ENCODE measurements around the gene TNFRSF1B.

The TNFRSF1B gene

GRCh38 chr1:12229835-12230548 lies 63.2 kb downstream of the TNFRSF1B start, which contains the start of gene VPS13D:
TSS of gene VPS13D (plus strand) at chr1:12230030. CDS start at chr1:12234267, 4,237 bp downstream.
- H3K9me3 ChIP-seq (ENCODE audit: control insufficient read depth, insufficient read depth, low read length), result no peaks in the 10 kb centered on the region
- H3K9ac ChIP-seq (ENCODE audit: low read depth, low read length), result peak within 1 kb of the TSS; percentile 24
- peaks cover 4% of the 10 kb centered on the region for H3K4me1 ChIP-seq (ENCODE audit: control insufficient read depth, insufficient read depth, low read length)

GRCh38 chr1:12230549-12231275 lies 63.9 kb downstream of the TNFRSF1B start:
- Histone ChIP-seq H3K36me3 (ENCODE audit: control insufficient read depth, insufficient read depth, low read length) (no peaks in the 10 kb centered on the region), H3K4me3 (ENCODE audit: low read depth, low read length) (peak overlapping the region; percentile 85), H3K9ac (ENCODE audit: low read depth, low read length) (peak overlapping the region; percentile 24), H3K4me1 (ENCODE audit: control insufficient read depth, insufficient read depth, low read length) (peaks cover 4% of the 10 kb centered on the region), H3K27me3 (ENCODE audit: control insufficient read depth, insufficient read depth, low read length) (no peaks in the 10 kb centered on the region), H3K9me3 (ENCODE audit: control insufficient read depth, insufficient read depth, low read length) (no peaks in the 10 kb centered on the region)

More at GRCh38 chr1:12229835-12230548, 63.2 kb downstream of the TNFRSF1B start, which contains the start of gene VPS13D:
- Histone ChIP-seq H3K27me3 (ENCODE audit: control insufficient read depth, insufficient read depth, low read length) (no peaks in the 10 kb centered on the region), H3K36me3 (ENCODE audit: control insufficient read depth, insufficient read depth, low read length) (no peaks in the 10 kb centered on the region), H3K4me3 (ENCODE audit: low read depth, low read length) (peak within 1 kb of the TSS; percentile 85)

- peak overlapping the region; percentile 85 for H3K4me3 ChIP-seq (ENCODE audit: low read depth, low read length)
- peaks cover 4% of the 10 kb centered on the region for H3K4me1 ChIP-seq (ENCODE audit: control insufficient read depth, insufficient read depth, low read length)
- H3K36me3 ChIP-seq (ENCODE audit: control insufficient read depth, insufficient read depth, low read length), result no peaks in the 10 kb centered on the region
- H3K27me3 ChIP-seq (ENCODE audit: control insufficient read depth, insufficient read depth, low read length), result no peaks in the 10 kb centered on the region
- H3K9me3 ChIP-seq (ENCODE audit: control insufficient read depth, insufficient read depth, low read length), result no peaks in the 10 kb centered on the region
- peak overlapping the region; percentile 24 for H3K9ac ChIP-seq (ENCODE audit: low read depth, low read length)
These were observed 64.4 kb downstream of the TNFRSF1B start for GRCh38 chr1:12231276-12231595.

- Histone ChIP-seq H3K27me3 (ENCODE audit: control insufficient read depth, insufficient read depth, low read length) (no peaks in the 10 kb centered on the region), H3K4me1 (ENCODE audit: control insufficient read depth, insufficient read depth, low read length) (peaks cover 4% of the 10 kb centered on the region), H3K36me3 (ENCODE audit: control insufficient read depth, insufficient read depth, low read length) (no peaks in the 10 kb centered on the region), H3K9ac (ENCODE audit: low read depth, low read length) (no peak overlapping the region), H3K9me3 (ENCODE audit: control insufficient read depth, insufficient read depth, low read length) (no peaks in the 10 kb centered on the region), H3K4me3 (ENCODE audit: low read depth, low read length) (no peak overlapping the region)
These were observed 65.4 kb downstream of the TNFRSF1B start for GRCh38 chr1:12232221-12232620.

- H3K4me3 ChIP-seq (ENCODE audit: low read depth, low read length), result no peak overlapping the region
- H3K27me3 ChIP-seq (ENCODE audit: control insufficient read depth, insufficient read depth, low read length), result no peaks in the 10 kb centered on the region
- H3K9ac ChIP-seq (ENCODE audit: low read depth, low read length), result no peak overlapping the region
- peaks cover 25% of the 10 kb centered on the region for H3K4me1 ChIP-seq (ENCODE audit: control insufficient read depth, insufficient read depth, low read length)
- H3K36me3 ChIP-seq (ENCODE audit: control insufficient read depth, insufficient read depth, low read length), result peaks cover 10% of the 10 kb centered on the region
- no peaks in the 10 kb centered on the region for H3K9me3 ChIP-seq (ENCODE audit: control insufficient read depth, insufficient read depth, low read length)
These were observed 77.3 kb downstream of the TNFRSF1B start for GRCh38 chr1:12244078-12244477.

- H3K9me3 ChIP-seq (ENCODE audit: control insufficient read depth, insufficient read depth, low read length), result no peaks in the 10 kb centered on the region
- H3K36me3 ChIP-seq (ENCODE audit: control insufficient read depth, insufficient read depth, low read length), result peaks cover 12% of the 10 kb centered on the region
- no peak overlapping the region for H3K9ac ChIP-seq (ENCODE audit: low read depth, low read length)
- peaks cover 30% of the 10 kb centered on the region for H3K4me1 ChIP-seq (ENCODE audit: control insufficient read depth, insufficient read depth, low read length)
- no peak overlapping the region for H3K4me3 ChIP-seq (ENCODE audit: low read depth, low read length)
- no peaks in the 10 kb centered on the region for H3K27me3 ChIP-seq (ENCODE audit: control insufficient read depth, insufficient read depth, low read length)
These were observed 77.8 kb downstream of the TNFRSF1B start for GRCh38 chr1:12244585-12244984.

- Histone ChIP-seq H3K9me3 (ENCODE audit: control insufficient read depth, insufficient read depth, low read length) (no peaks in the 10 kb centered on the region), H3K36me3 (ENCODE audit: control insufficient read depth, insufficient read depth, low read length) (peaks cover 16% of the 10 kb centered on the region), H3K4me1 (ENCODE audit: control insufficient read depth, insufficient read depth, low read length) (peaks cover 29% of the 10 kb centered on the region), H3K27me3 (ENCODE audit: control insufficient read depth, insufficient read depth, low read length) (no peaks in the 10 kb centered on the region), H3K4me3 (ENCODE audit: low read depth, low read length) (no peak overlapping the region), H3K9ac (ENCODE audit: low read depth, low read length) (no peak overlapping the region)
These were observed 78.3 kb downstream of the TNFRSF1B start for GRCh38 chr1:12245116-12245515.

GRCh38 chr1:12245733-12246132 lies 78.9 kb downstream of the TNFRSF1B start:
- Histone ChIP-seq H3K27me3 (ENCODE audit: control insufficient read depth, insufficient read depth, low read length) (no peaks in the 10 kb centered on the region), H3K4me3 (ENCODE audit: low read depth, low read length) (no peak overlapping the region), H3K9me3 (ENCODE audit: control insufficient read depth, insufficient read depth, low read length) (no peaks in the 10 kb centered on the region), H3K36me3 (ENCODE audit: control insufficient read depth, insufficient read depth, low read length) (peaks cover 20% of the 10 kb centered on the region), H3K9ac (ENCODE audit: low read depth, low read length) (no peak overlapping the region), H3K4me1 (ENCODE audit: control insufficient read depth, insufficient read depth, low read length) (peaks cover 29% of the 10 kb centered on the region)

- H3K9ac ChIP-seq (ENCODE audit: low read depth, low read length), result no peak overlapping the region
- H3K4me1 ChIP-seq (ENCODE audit: control insufficient read depth, insufficient read depth, low read length), result peaks cover 25% of the 10 kb centered on the region
- H3K36me3 ChIP-seq (ENCODE audit: control insufficient read depth, insufficient read depth, low read length), result peaks cover 21% of the 10 kb centered on the region
- H3K27me3 ChIP-seq (ENCODE audit: control insufficient read depth, insufficient read depth, low read length), result no peaks in the 10 kb centered on the region
- H3K4me3 ChIP-seq (ENCODE audit: low read depth, low read length), result no peak overlapping the region
- H3K9me3 ChIP-seq (ENCODE audit: control insufficient read depth, insufficient read depth, low read length), result no peaks in the 10 kb centered on the region
These were observed 79.8 kb downstream of the TNFRSF1B start for GRCh38 chr1:12246584-12246983.

- H3K36me3 ChIP-seq (ENCODE audit: control insufficient read depth, insufficient read depth, low read length), result peaks cover 22% of the 10 kb centered on the region
- H3K9ac ChIP-seq (ENCODE audit: low read depth, low read length), result no peak overlapping the region
- H3K9me3 ChIP-seq (ENCODE audit: control insufficient read depth, insufficient read depth, low read length), result no peaks in the 10 kb centered on the region
- H3K27me3 ChIP-seq (ENCODE audit: control insufficient read depth, insufficient read depth, low read length), result no peaks in the 10 kb centered on the region
- H3K4me1 ChIP-seq (ENCODE audit: control insufficient read depth, insufficient read depth, low read length), result peaks cover 11% of the 10 kb centered on the region
- H3K4me3 ChIP-seq (ENCODE audit: low read depth, low read length), result no peak overlapping the region
These were observed 82.4 kb downstream of the TNFRSF1B start for GRCh38 chr1:12249181-12249580.

GRCh38 chr1:12249748-12250147 lies 83.0 kb downstream of the TNFRSF1B start:
- H3K36me3 ChIP-seq (ENCODE audit: control insufficient read depth, insufficient read depth, low read length), result peaks cover 19% of the 10 kb centered on the region

GRCh38 chr1:12251442-12251841 lies 84.7 kb downstream of the TNFRSF1B start:
- H3K36me3 ChIP-seq (ENCODE audit: control insufficient read depth, insufficient read depth, low read length), result peaks cover 16% of the 10 kb centered on the region
- H3K9ac ChIP-seq (ENCODE audit: low read depth, low read length), result no peak overlapping the region
- H3K27me3 ChIP-seq (ENCODE audit: control insufficient read depth, insufficient read depth, low read length), result no peaks in the 10 kb centered on the region
- H3K4me3 ChIP-seq (ENCODE audit: low read depth, low read length), result no peak overlapping the region
- H3K4me1 ChIP-seq (ENCODE audit: control insufficient read depth, insufficient read depth, low read length), result peaks cover 11% of the 10 kb centered on the region
- no peaks in the 10 kb centered on the region for H3K9me3 ChIP-seq (ENCODE audit: control insufficient read depth, insufficient read depth, low read length)

More at GRCh38 chr1:12249748-12250147, 83.0 kb downstream of the TNFRSF1B start:
- H3K9ac ChIP-seq (ENCODE audit: low read depth, low read length), result no peak overlapping the region
- peaks cover 11% of the 10 kb centered on the region for H3K4me1 ChIP-seq (ENCODE audit: control insufficient read depth, insufficient read depth, low read length)
- H3K9me3 ChIP-seq (ENCODE audit: control insufficient read depth, insufficient read depth, low read length), result no peaks in the 10 kb centered on the region
- no peak overlapping the region for H3K4me3 ChIP-seq (ENCODE audit: low read depth, low read length)
- H3K27me3 ChIP-seq (ENCODE audit: control insufficient read depth, insufficient read depth, low read length), result no peaks in the 10 kb centered on the region
